Smooth muscle cell (in vitro differentiated cells): ENCODE data around the gene ZSCAN25. TPM values are rescaled to one million over a fixed set of nuclear protein-coding genes. Genes with fewer than 3 reads are reported as not detected.

Source experiments
- DNase-seq: peaks from one replicate; lab custom pipeline; 2025; ENCODE audit not compliant: unreplicated experiment; lab: John Stamatoyannopoulos, UW
- H2AFZ ChIP-seq: fragments of 200-600 bp; sonication (generic); 2 replicates; pipeline ENCODE4 v1.6.0; 2016; ENCODE audit warnings: antibody characterized with exemption, low read depth, mild to moderate bottlenecking
- H3F3A ChIP-seq: fragments of 200-600 bp; sonication (generic); 2 replicates; pipeline ENCODE4 v1.6.0; 2017; ENCODE audit warnings: antibody characterized with exemption, low read depth
- H3K27ac ChIP-seq: fragments of 200-600 bp; sonication (generic); 2 replicates; pipeline ENCODE4 v1.5.1; 2016; ENCODE audit warnings: low read depth, mild to moderate bottlenecking
- H3K27me3 ChIP-seq: fragments of 200-600 bp; sonication (generic); 2 replicates; pipeline ENCODE4 v1.6.1; 2016; ENCODE audit warnings: low read depth, mild to moderate bottlenecking
- H3K36me3 ChIP-seq: fragments of 200-600 bp; sonication (generic); 2 replicates; pipeline ENCODE4 v1.5.1; 2016; ENCODE audit warnings: low read depth
- H3K4me1 ChIP-seq: fragments of 200-600 bp; sonication (generic); 2 replicates; pipeline ENCODE4 v1.5.1; 2016; ENCODE audit warnings: low read depth
- H3K4me2 ChIP-seq: fragments of 200-600 bp; sonication (generic); 2 replicates; pipeline ENCODE4 v1.6.0; 2016; ENCODE audit warnings: mild to moderate bottlenecking
- H3K4me3 ChIP-seq: fragments of 200-600 bp; sonication (generic); 2 replicates; pipeline ENCODE4 v1.5.1; 2016; ENCODE audit warnings: mild to moderate bottlenecking
- H3K79me2 ChIP-seq: fragments of 200-600 bp; sonication (generic); 2 replicates; pipeline ENCODE4 v1.6.0; 2016; ENCODE audit warnings: low read depth, mild to moderate bottlenecking
- H3K9ac ChIP-seq: fragments of 200-600 bp; sonication (generic); 2 replicates; pipeline ENCODE4 v1.6.0; 2016; ENCODE audit warnings: low read depth
- H3K9me3 ChIP-seq: fragments of 200-600 bp; sonication (generic); replicated peaks from 2 replicates; pipeline ENCODE4 v1.5.1; 2016; ENCODE audit warnings: low read depth
- H4K20me1 ChIP-seq: fragments of 200-600 bp; sonication (generic); 2 replicates; pipeline ENCODE4 v1.6.0; 2016; ENCODE audit warnings: low read depth
- CTCF ChIP-seq: fragments of 200-600 bp; sonication (generic); IDR thresholded peaks from 2 replicates; pipeline ENCODE4 v1.5.1; 2017; ENCODE audit warnings: borderline replicate concordance, mild to moderate bottlenecking, antibody characterized with exemption; ENCODE audit not compliant: insufficient read depth, poor library complexity, severe bottlenecking
- WGBS: methylation state at CpG from one replicate; pipeline ENCODE4 v1.1.7; 2016; ENCODE audit warnings: low lambda C conversion rate; 5-methylcytosine and 5-hydroxymethylcytosine counted together
- polyA plus RNA-seq: library from polyadenylated mRNA; unstranded; fragments of >200 nt; fragmentation: Nextera tagmentation; extraction: Ambion mirVana; gene quantifications from 2 replicates; pipeline ENCODE4 v1.2.1, GENCODE V29; 2016
- total RNA-seq: library from RNA; depleted of rRNA; stranded (reverse); fragments of >200 nt; gene quantifications from 2 replicates; pipeline ENCODE4 v1.2.3, GENCODE V29; 2014

The ZSCAN25 gene
- total and polyA plus RNA-seq, 2 experiments from 2014 or later = 6.2 to 8.0 TPM

- no peak for TF ChIP-seq CTCF
- Histone ChIP-seq H3K4me1 (no peaks in the 10 kb centered on the region), H3K36me3 (no peaks in the 10 kb centered on the region), H3F3A (no peaks in the 10 kb centered on the region), H3K9ac (no peak overlapping the region), H3K79me2 (no peaks in the 10 kb centered on the region), H3K4me2 (no peak overlapping the region), H3K4me3 (no peak overlapping the region), H3K27me3 (no peaks in the 10 kb centered on the region), H3K9me3 (no peaks in the 10 kb centered on the region), H2AFZ (no peak overlapping the region), H3K27ac (no peak overlapping the region), H4K20me1 (no peaks in the 10 kb centered on the region)
- DNase-seq = no peak
- 100% methylated on average over 1 of the region's 1 CpG for WGBS
These were observed 25.3 kb downstream of the ZSCAN25 start for GRCh38 chr7:99642027-99642426.

DNA sequence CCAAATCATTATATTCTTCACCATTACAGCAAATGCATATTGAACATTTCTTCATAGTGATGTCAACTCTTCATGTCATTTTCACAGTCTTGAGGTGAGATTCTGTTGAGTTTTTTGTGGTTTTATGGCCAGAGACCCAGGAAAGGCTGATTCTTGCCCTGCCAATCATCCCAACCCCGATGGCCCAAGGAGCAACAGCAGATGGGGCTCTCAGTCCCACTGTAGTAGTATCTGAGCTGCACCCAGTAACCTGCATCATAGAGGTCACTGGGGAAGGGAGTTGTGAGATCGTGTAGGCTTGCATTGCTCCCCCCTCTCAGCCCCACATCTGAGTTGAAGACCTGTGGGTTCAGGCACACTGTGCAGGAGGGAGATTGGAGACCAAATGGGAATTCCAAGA is 26.7 kb downstream of the ZSCAN25 start:
- H3K4me3 ChIP-seq = no peak overlapping the region
- H3K4me2 ChIP-seq = no peak overlapping the region
- H3F3A ChIP-seq = no peaks in the 10 kb centered on the region
- no peak for TF ChIP-seq CTCF
- 89% methylated on average over 2 of the region's 2 CpGs for WGBS
- DNase-seq = no peak
- H3K9ac ChIP-seq = no peak overlapping the region
- H2AFZ ChIP-seq = no peak overlapping the region
- H3K36me3 ChIP-seq = no peaks in the 10 kb centered on the region
- no peaks in the 10 kb centered on the region for H3K9me3 ChIP-seq
- H3K27me3 ChIP-seq = no peaks in the 10 kb centered on the region
- H3K4me1 ChIP-seq = no peaks in the 10 kb centered on the region
- H4K20me1 ChIP-seq = no peaks in the 10 kb centered on the region
- no peak overlapping the region for H3K27ac ChIP-seq
- no peaks in the 10 kb centered on the region for H3K79me2 ChIP-seq

- no peaks in the 10 kb centered on the region for H3K27me3 ChIP-seq
- DNase-seq = no peak
- no peaks in the 10 kb centered on the region for H3K4me1 ChIP-seq
- H3K9me3 ChIP-seq = no peaks in the 10 kb centered on the region
- H3K79me2 ChIP-seq = no peaks in the 10 kb centered on the region
- H3F3A ChIP-seq = no peaks in the 10 kb centered on the region
- H3K27ac ChIP-seq = no peak overlapping the region
- no peaks in the 10 kb centered on the region for H4K20me1 ChIP-seq
- no peak for TF ChIP-seq CTCF
- no peaks in the 10 kb centered on the region for H3K36me3 ChIP-seq
- WGBS = 66% methylated on average over 3 of the region's 3 CpGs
- H3K9ac ChIP-seq = no peak overlapping the region
- no peak overlapping the region for H3K4me2 ChIP-seq
- no peak overlapping the region for H2AFZ ChIP-seq
- no peak overlapping the region for H3K4me3 ChIP-seq
These were observed 27.7 kb downstream of the ZSCAN25 start for GRCh38 chr7:99644431-99644830.

- 95% methylated on average over 1 of the region's 1 CpG for WGBS
- no peak overlapping the region for H3K27ac ChIP-seq
- no peaks in the 10 kb centered on the region for H3K36me3 ChIP-seq
- H3K4me1 ChIP-seq = no peaks in the 10 kb centered on the region
- H3F3A ChIP-seq = no peaks in the 10 kb centered on the region
- DNase-seq = no peak
- H3K9ac ChIP-seq = no peak overlapping the region
- no peak overlapping the region for H3K4me2 ChIP-seq
- H3K27me3 ChIP-seq = no peaks in the 10 kb centered on the region
- H3K9me3 ChIP-seq = no peaks in the 10 kb centered on the region
- H2AFZ ChIP-seq = no peak overlapping the region
- no peaks in the 10 kb centered on the region for H3K79me2 ChIP-seq
- no peaks in the 10 kb centered on the region for H4K20me1 ChIP-seq
- no peak overlapping the region for H3K4me3 ChIP-seq
- TF ChIP-seq CTCF = no peak
These were observed 28.8 kb downstream of the ZSCAN25 start for GRCh38 chr7:99645590-99645989.
